GM12892 (cell line): ENCODE data around the gene NTN1.

Experiments used
- POLR2A ChIP-seq: IDR thresholded peaks from 2 replicates; pipeline ENCODE4 v1.6.1; 2011; ENCODE audit warnings: low read depth, low read length, control low read depth
- POLR2AphosphoS5 ChIP-seq: IDR thresholded peaks from 2 replicates; pipeline ENCODE4 v1.6.1; 2011; ENCODE audit warnings: low read depth, low read length, control low read depth
- TAF1 ChIP-seq: IDR thresholded peaks from 2 replicates; pipeline ENCODE4 v1.6.1; 2011; ENCODE audit warnings: low read depth, mild to moderate bottlenecking, control low read depth, low read length, borderline replicate concordance

- TF ChIP-seq POLR2A = no peak
- TF ChIP-seq TAF1 = no peak
- TF ChIP-seq POLR2AphosphoS5 = no peak
Observed at GRCh38 chr17:9249245-9249953, 228.1 kb downstream of the NTN1 start.
